Prostate gland (tissue), 2 donors: ENCODE data around the gene IZUMO4. TPM values are rescaled to one million over a fixed set of nuclear protein-coding genes. Genes with fewer than 3 reads are reported as not detected.

ENCODE experiments used
- DNase-seq: peaks from one replicate; pipeline ENCODE4 v3.0.0-alpha.2; 2019; ENCODE audit warnings: low spot score
- H3K27ac ChIP-seq, 2 donors: fragments of 200-600 bp; sonication (generic); 2 replicates each; pipeline ENCODE4 v1.5.1; 2017 to 2019
- H3K27me3 ChIP-seq: fragments of 200-600 bp; sonication (generic); replicated peaks from 2 replicates; pipeline ENCODE4 v1.5.1; 2019; ENCODE audit not compliant: insufficient read depth
- H3K36me3 ChIP-seq, 2 donors: fragments of 200-600 bp; sonication (generic); 1 replicate in 1 of 2; 2 replicates in 1 of 2; pipeline versions ENCODE4 v1.5.1 to v1.8.1; 2017 to 2019
- H3K4me1 ChIP-seq: fragments of 200-600 bp; sonication (generic); replicated peaks from 2 replicates; pipeline ENCODE4 v1.5.1; 2019
- H3K4me3 ChIP-seq, 2 donors: fragments of 200-600 bp; sonication (generic); 2 replicates each; pipeline ENCODE4 v1.5.1; 2017 to 2019
- H3K9me3 ChIP-seq: fragments of 200-600 bp; sonication (generic); 2 replicates; pipeline ENCODE4 v1.5.1; 2017
- CTCF ChIP-seq, 4 experiments: fragments of 200-600 bp in 2 of 4; fragments of 450-650 bp in 2 of 4; sonication (generic) in 2 of 4; IDR thresholded peaks; 1 replicate in 3 of 4; 2 replicates in 1 of 4; pipeline ENCODE4 v1.5.1; 2016 to 2019; ENCODE audit warnings: antibody characterized with exemption in 4 of 4, mild to moderate bottlenecking in 2 of 4, moderate library complexity in 2 of 4
- POLR2A ChIP-seq: fragments of 450-650 bp; IDR thresholded peaks from one replicate; pipeline ENCODE4 v1.6.1; 2016; ENCODE audit warnings: antibody characterized with exemption, mild to moderate bottlenecking
- POLR2AphosphoS5 ChIP-seq: sonication (generic); formaldehyde crosslinking; IDR thresholded peaks from one replicate; pipeline ENCODE4 v1.6.1; 2017; ENCODE audit warnings: antibody characterized with exemption
- WGBS: methylation state at CpG from one replicate; pipeline ENCODE4 v1.1.5; 2018; 5-methylcytosine and 5-hydroxymethylcytosine counted together
- intact Hi-C: fragments of 100-400 bp; cut with DNase I; formaldehyde crosslinking; loops from one replicate; pipeline ENCODE4 v1.14.2; 2022
- total RNA-seq, 2 donors: library from RNA; depleted of rRNA; stranded (reverse); fragments of >200 nt; gene quantifications; one replicate each; pipeline ENCODE4 v1.1.0, GENCODE V29; 2016

Gene IZUMO4
- total RNA-seq, 2 donors from 2014 or later = 11.8 to 50.2 TPM

GRCh38 chr19:2100719-2101061 is 4.0 kb downstream of the IZUMO4 start:
- H3K36me3 ChIP-seq = peaks cover 0 to 6% of the 10 kb centered on the region in 2 donors
- intact Hi-C loops = no loop called here
- 83% methylated on average over 11 of the region's 11 CpGs for WGBS

GRCh38 chr19:2101417-2102335 is 5.0 kb downstream of the IZUMO4 start:
- no peak overlapping the region for H3K4me3 ChIP-seq
- H3K27ac ChIP-seq = no peak overlapping the region
- no peak for DNase-seq
- H3K4me1 ChIP-seq = no peaks in the 10 kb centered on the region
- no peak for TF ChIP-seq CTCF (IDR thresholded peaks at IDR 0.05)
- TF ChIP-seq POLR2AphosphoS5 = no peak
- no peak for TF ChIP-seq POLR2A
- H3K36me3 ChIP-seq = peaks cover 4 to 13% of the 10 kb centered on the region in 2 donors
- H3K9me3 ChIP-seq = no peaks in the 10 kb centered on the region
- WGBS = 86% methylated on average over 42 of the region's 45 CpGs
- intact Hi-C loops = no loop called here
- H3K27me3 ChIP-seq = no peaks in the 10 kb centered on the region

More at GRCh38 chr19:2100719-2101061, 4.0 kb downstream of the IZUMO4 start:
- H3K27me3 ChIP-seq = no peaks in the 10 kb centered on the region
- no peak overlapping the region for H3K4me3 ChIP-seq
- no peak overlapping the region for H3K27ac ChIP-seq
- no peaks in the 10 kb centered on the region for H3K4me1 ChIP-seq
- DNase-seq = no peak
- no peaks in the 10 kb centered on the region for H3K9me3 ChIP-seq
- TF ChIP-seq POLR2A (no peak), POLR2AphosphoS5 (no peak), CTCF (IDR thresholded peaks at IDR 0.05) (no peak)

GRCh38 chr19:2103045-2103707 is 6.5 kb downstream of the IZUMO4 start:
- H3K27ac ChIP-seq = no peak overlapping the region
- H3K36me3 ChIP-seq = peaks cover 9 to 16% of the 10 kb centered on the region in 2 donors
- WGBS = 83% methylated on average over 20 of the region's 20 CpGs
- no peak for DNase-seq
- no peak overlapping the region for H3K4me3 ChIP-seq
- no peaks in the 10 kb centered on the region for H3K4me1 ChIP-seq
- H3K27me3 ChIP-seq = no peaks in the 10 kb centered on the region
- H3K9me3 ChIP-seq = no peaks in the 10 kb centered on the region
- intact Hi-C loops = no loop called here
- TF ChIP-seq POLR2A (no peak), POLR2AphosphoS5 (no peak), CTCF (IDR thresholded peaks at IDR 0.05) (no peak)

GRCh38 chr19:2108251-2109016 is 11.7 kb downstream of the IZUMO4 start:
- peaks cover 30 to 57% of the 10 kb centered on the region in 2 donors for H3K36me3 ChIP-seq
- H3K9me3 ChIP-seq = no peaks in the 10 kb centered on the region
- no peak overlapping the region for H3K27ac ChIP-seq
- H3K4me1 ChIP-seq = no peaks in the 10 kb centered on the region
- no peak for DNase-seq
- WGBS = 94% methylated on average over 23 of the region's 23 CpGs
- no peak for TF ChIP-seq POLR2A
- no peak for TF ChIP-seq CTCF (IDR thresholded peaks at IDR 0.05)
- no peak for TF ChIP-seq POLR2AphosphoS5
- no peak overlapping the region for H3K4me3 ChIP-seq
- intact Hi-C loops = no loop called here
- H3K27me3 ChIP-seq = no peaks in the 10 kb centered on the region
